Transverse colon (tissue), 3 donors: Measurements from ENCODE around the gene CPEB3.

ENCODE experiments used
- CTCF ChIP-seq, 5 experiments: fragments of 200-600 bp in 3 of 5; fragments of 450-650 bp in 2 of 5; sonication (generic) in 3 of 5; IDR thresholded peaks; 1 replicate in 2 of 5; 2 replicates in 3 of 5; pipeline ENCODE4 v1.5.1; 2016 to 2017; ENCODE audit warnings: antibody characterized with exemption in 5 of 5, inconsistent platforms in 3 of 5, mild to moderate bottlenecking in 2 of 5, moderate library complexity in 1 of 5
- EP300 ChIP-seq: sonication (generic); formaldehyde crosslinking; IDR thresholded peaks from one replicate; pipeline ENCODE4 v1.6.1; 2017; ENCODE audit warnings: antibody characterized with exemption, low read depth
- POLR2A ChIP-seq: fragments of 450-650 bp; IDR thresholded peaks from one replicate; pipeline ENCODE4 v1.6.1; 2016; ENCODE audit warnings: antibody characterized with exemption, mild to moderate bottlenecking, moderate library complexity

GRCh38 chr10:92122941-92123450 is 167.9 kb downstream of the CPEB3 start:
- TF ChIP-seq CTCF (IDR thresholded peaks at IDR 0.05) = no peak
- TF ChIP-seq POLR2A = no peak
- no peak for TF ChIP-seq EP300
